Neuronal stem cell (in vitro differentiated cells): Measurements from ENCODE around the gene TPM4.
A peak's percentile ranks its signal among the peaks of the same experiment; 100 is the strongest.

Experiments used
- DNase-seq: peaks from one replicate; pipeline ENCODE4 v3.0.0-alpha.2; 2013; ENCODE audit warnings: low spot score
- H2AFZ ChIP-seq: one replicate; pipeline ENCODE4 v1.6.1; 2013; ENCODE audit warnings: mild to moderate bottlenecking, low read length, inconsistent platforms
- H2AK5ac ChIP-seq: 2 replicates; pipeline ENCODE4 v1.6.1; 2013; ENCODE audit warnings: low read depth, mild to moderate bottlenecking, inconsistent platforms, low read length, moderate library complexity, mixed read lengths
- H2BK120ac ChIP-seq: 2 replicates; pipeline ENCODE4 v1.6.1; 2013; ENCODE audit warnings: low read depth, mild to moderate bottlenecking, inconsistent platforms, low read length, moderate library complexity, mixed read lengths
- H2BK12ac ChIP-seq: one replicate; pipeline ENCODE4 v1.6.1; 2013; ENCODE audit warnings: low read length, inconsistent platforms
- H2BK15ac ChIP-seq: 2 replicates; pipeline ENCODE4 v1.6.1; 2013; ENCODE audit warnings: mild to moderate bottlenecking, low read length, inconsistent platforms, mixed read lengths
- H2BK5ac ChIP-seq: one replicate; pipeline ENCODE4 v1.6.1; 2013; ENCODE audit warnings: inconsistent platforms, mild to moderate bottlenecking, low read length, moderate library complexity
- H3K14ac ChIP-seq: one replicate; pipeline ENCODE4 v1.6.1; 2013; ENCODE audit warnings: low read length, inconsistent platforms
- H3K18ac ChIP-seq: 2 replicates; pipeline ENCODE4 v1.6.1; 2013; ENCODE audit warnings: low read length, inconsistent platforms
- H3K23ac ChIP-seq: 2 replicates; pipeline ENCODE4 v1.6.1; 2013; ENCODE audit warnings: low read depth, mild to moderate bottlenecking, mixed read lengths, low read length, inconsistent platforms; ENCODE audit not compliant: poor library complexity
- H3K27ac ChIP-seq: replicated peaks from 3 replicates; pipeline ENCODE4 v1.5.1; 2013; ENCODE audit warnings: low read length, inconsistent platforms
- H3K27me3 ChIP-seq, 3 experiments: 2 replicates each; pipeline ENCODE4 v1.6.1; 2013; ENCODE audit warnings: low read length in 3 of 3, mild to moderate bottlenecking in 2 of 3, inconsistent platforms in 1 of 3, low read depth in 1 of 3, mixed read lengths in 1 of 3, moderate library complexity in 1 of 3; ENCODE audit not compliant: control insufficient read depth in 3 of 3, insufficient read depth in 3 of 3
- H3K36me3 ChIP-seq, 2 donors: replicated peaks in 1 of 2; 2 replicates each; pipeline ENCODE4 v1.6.1; 2013; ENCODE audit warnings: low read length in 2 of 2; ENCODE audit not compliant: control insufficient read depth in 2 of 2, insufficient read depth in 2 of 2
- H3K4ac ChIP-seq: 2 replicates; pipeline ENCODE4 v1.6.1; 2013; ENCODE audit warnings: inconsistent platforms, mild to moderate bottlenecking, low read length, moderate library complexity
- H3K4me1 ChIP-seq, 2 donors: 1 replicate in 1 of 2; 2 replicates in 1 of 2; pipeline ENCODE4 v1.6.1; 2013; ENCODE audit warnings: low read length in 2 of 2, low read depth in 1 of 2; ENCODE audit not compliant: control insufficient read depth in 2 of 2, insufficient read depth in 1 of 2
- H3K4me2 ChIP-seq: one replicate; pipeline ENCODE4 v1.6.1; 2013; ENCODE audit warnings: mild to moderate bottlenecking, low read length, inconsistent platforms; ENCODE audit not compliant: insufficient read depth, poor library complexity, severe bottlenecking
- H3K4me3 ChIP-seq, 2 donors: 2 replicates each; pipeline ENCODE4 v1.5.1; 2013; ENCODE audit warnings: low read length in 2 of 2, mild to moderate bottlenecking in 2 of 2, inconsistent platforms in 1 of 2, moderate library complexity in 1 of 2
- H3K79me1 ChIP-seq: one replicate; pipeline ENCODE4 v1.6.1; 2013; ENCODE audit warnings: low read depth, mild to moderate bottlenecking, inconsistent platforms, low read length, moderate library complexity
- H3K9ac ChIP-seq: one replicate; pipeline ENCODE4 v1.6.1; 2013; ENCODE audit warnings: mild to moderate bottlenecking, low read depth, low read length, inconsistent platforms; ENCODE audit not compliant: poor library complexity
- H3K9me3 ChIP-seq, 2 donors: replicated peaks in 1 of 2; 2 replicates each; pipeline versions ENCODE3 to v1.6.1; 2013; ENCODE audit warnings: low read length in 2 of 2, mild to moderate bottlenecking in 2 of 2, inconsistent platforms in 1 of 2, low read depth in 1 of 2, mixed read lengths in 1 of 2, moderate library complexity in 1 of 2; ENCODE audit not compliant: control insufficient read depth in 2 of 2, insufficient read depth in 1 of 2
- H4K8ac ChIP-seq: one replicate; pipeline ENCODE4 v1.6.1; 2013; ENCODE audit warnings: low read depth, mild to moderate bottlenecking, inconsistent platforms, low read length, moderate library complexity
- H4K91ac ChIP-seq: one replicate; pipeline ENCODE4 v1.6.1; 2013; ENCODE audit warnings: low read length, low read depth, mild to moderate bottlenecking, inconsistent platforms; ENCODE audit not compliant: poor library complexity
- WGBS, 2 donors: extraction: QIAGEN DNeasy Blood & Tissue Kit; methylation state at CpG; one replicate each; pipeline ENCODE4 v1.1.7; 2013; ENCODE audit warnings: missing lambda C conversion rate in 2 of 2, mixed read lengths in 1 of 2; ENCODE audit not compliant: insufficient read length in 2 of 2, insufficient replicate concordance in 1 of 2; ENCODE audit errors: extremely low coverage in 2 of 2; 5-methylcytosine and 5-hydroxymethylcytosine counted together

TPM4 gene

DNA sequence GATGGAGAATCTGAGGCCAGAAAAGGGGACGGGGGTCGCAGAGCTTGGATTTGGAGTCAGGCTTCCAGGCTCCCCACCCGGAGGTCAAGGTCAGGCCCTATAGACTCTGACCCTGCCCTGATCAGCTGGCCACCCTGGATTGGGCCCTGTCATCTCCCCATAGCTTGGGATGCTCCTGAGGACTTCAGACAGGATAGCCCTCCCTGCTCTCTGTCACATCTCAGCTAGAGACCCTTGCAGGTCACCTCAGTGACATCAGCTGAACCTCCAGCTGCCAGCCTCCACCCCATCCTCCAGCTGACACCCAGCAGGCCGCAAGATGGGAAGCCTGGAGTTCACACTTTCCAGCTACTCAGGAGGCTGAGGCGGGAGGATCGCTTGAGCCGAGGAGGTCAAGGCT is 2.8 kb upstream of the TPM4 start:
- Histone ChIP-seq H2AK5ac (no peak overlapping the region), H3K4me1 (peaks cover 6 to 28% of the 10 kb centered on the region in 2 donors), H3K27me3 (no peaks in the 10 kb centered on the region), H3K27ac (no peak overlapping the region), H3K4ac (no peak overlapping the region), H2BK120ac (no peak overlapping the region), H2AFZ (no peak overlapping the region), H3K4me3 (no peak overlapping the region), H3K79me1 (no peaks in the 10 kb centered on the region), H4K91ac (no peak overlapping the region), H3K9ac (peak overlapping the region; percentile 14), H3K9me3 (no peaks in the 10 kb centered on the region), H2BK15ac (no peak overlapping the region), H3K4me2 (no peak overlapping the region), H4K8ac (no peak overlapping the region), H3K18ac (no peak overlapping the region), H3K23ac (no peak overlapping the region), H3K14ac (no peak overlapping the region), H2BK5ac (no peak overlapping the region), H3K36me3 (peaks cover 0 to 2% of the 10 kb centered on the region in 2 donors), H2BK12ac (no peak overlapping the region)
- no peak for DNase-seq
- WGBS, 2 donors = no CpG with 5 or more reads among the region's 7 CpGs

DNA sequence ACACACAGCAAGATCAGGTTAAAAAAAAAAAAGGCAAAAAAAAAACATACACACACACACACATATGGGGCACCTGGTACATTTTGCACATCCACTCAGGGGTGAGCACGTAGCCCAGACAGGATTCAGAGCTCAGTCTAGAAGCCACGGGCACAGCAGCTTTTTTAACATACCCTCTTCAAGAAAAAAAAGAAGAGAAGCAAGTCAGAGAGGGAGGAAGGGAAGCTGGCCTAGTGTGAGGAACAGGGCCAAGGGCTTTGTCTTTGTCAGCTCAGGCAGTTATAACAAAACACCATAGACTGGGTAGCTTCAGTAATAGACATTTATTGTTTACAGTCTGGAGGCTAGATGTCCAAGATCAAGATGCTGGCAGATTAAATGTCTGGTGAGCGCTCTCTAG is 2.3 kb upstream of the TPM4 start:
- Histone ChIP-seq H3K23ac (no peak overlapping the region), H4K91ac (no peak overlapping the region), H2AFZ (no peak overlapping the region), H2BK12ac (no peak overlapping the region), H3K79me1 (no peaks in the 10 kb centered on the region), H3K9me3 (no peaks in the 10 kb centered on the region), H2BK120ac (no peak overlapping the region), H2BK5ac (no peak overlapping the region), H3K36me3 (peaks cover 0 to 2% of the 10 kb centered on the region in 2 donors), H3K4ac (no peak overlapping the region), H3K18ac (no peak overlapping the region), H3K27ac (no peak overlapping the region), H3K27me3 (no peaks in the 10 kb centered on the region), H4K8ac (no peak overlapping the region), H3K4me1 (peaks cover 7 to 29% of the 10 kb centered on the region in 2 donors), H3K4me3 (no peak overlapping the region), H3K9ac (no peak overlapping the region), H2BK15ac (no peak overlapping the region), H3K4me2 (no peak overlapping the region), H2AK5ac (no peak overlapping the region), H3K14ac (no peak overlapping the region)
- DNase-seq = no peak
- no CpG with 5 or more reads among the region's 3 CpGs for WGBS, 2 donors

DNA sequence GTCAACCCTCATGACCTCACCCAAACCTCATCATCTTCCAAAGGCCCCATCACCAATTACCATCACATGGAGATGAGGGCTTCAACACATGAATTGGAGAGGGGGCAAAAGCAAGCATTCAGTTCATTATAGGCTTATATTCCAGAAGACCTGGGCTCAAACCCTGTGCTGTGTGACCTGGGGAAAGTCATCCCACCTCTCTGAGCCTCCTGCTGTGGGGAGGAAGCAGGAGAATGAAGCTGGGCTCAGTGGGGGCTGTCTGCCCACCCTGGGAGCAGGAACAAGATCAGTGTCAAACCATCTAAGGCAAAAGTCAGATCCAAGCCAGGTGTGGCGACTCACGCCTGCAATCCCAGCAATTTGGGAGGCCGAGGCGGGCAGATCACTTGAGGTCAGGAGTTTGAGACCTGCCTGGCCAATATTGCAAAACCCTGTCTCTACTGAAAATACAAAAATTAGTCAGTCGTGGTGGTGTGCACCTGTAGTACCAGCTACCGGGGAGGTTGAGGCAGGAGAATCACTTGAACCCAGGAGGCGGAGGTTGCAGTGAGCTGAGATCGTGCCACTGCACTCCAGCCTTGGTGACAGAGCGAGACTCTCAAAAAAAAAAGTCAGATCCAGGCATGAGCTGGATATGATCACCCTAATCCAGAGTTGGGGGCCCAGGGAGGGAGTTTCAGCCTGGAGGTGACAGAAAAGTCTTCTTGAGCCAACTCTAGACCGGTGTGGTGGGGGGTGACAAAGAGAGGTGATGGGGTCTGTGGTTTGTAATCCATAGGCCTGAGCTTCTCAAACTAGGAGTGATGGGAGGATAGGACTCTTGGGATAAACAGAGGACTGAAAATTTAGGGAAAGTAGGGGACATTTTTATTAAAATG is 1.6 kb upstream of the TPM4 start:
- Histone ChIP-seq H3K14ac (no peak overlapping the region), H3K27me3 (no peaks in the 10 kb centered on the region), H2BK15ac (no peak overlapping the region), H3K4me2 (no peak overlapping the region), H3K79me1 (no peaks in the 10 kb centered on the region), H3K23ac (no peak overlapping the region), H3K4me1 (peaks cover 10 to 34% of the 10 kb centered on the region in 2 donors), H3K36me3 (peaks cover 0 to 2% of the 10 kb centered on the region in 2 donors), H2BK5ac (no peak overlapping the region), H2BK12ac (no peak overlapping the region), H3K9me3 (no peaks in the 10 kb centered on the region), H2BK120ac (no peak overlapping the region), H2AFZ (no peak overlapping the region), H3K4ac (no peak overlapping the region), H3K4me3 (no peak overlapping the region), H3K27ac (no peak overlapping the region), H3K18ac (no peak overlapping the region), H2AK5ac (no peak overlapping the region), H4K8ac (no peak overlapping the region), H4K91ac (no peak overlapping the region), H3K9ac (no peak overlapping the region)
- WGBS, 2 donors = no CpG with 5 or more reads among the region's 10 CpGs
- no peak for DNase-seq

DNA sequence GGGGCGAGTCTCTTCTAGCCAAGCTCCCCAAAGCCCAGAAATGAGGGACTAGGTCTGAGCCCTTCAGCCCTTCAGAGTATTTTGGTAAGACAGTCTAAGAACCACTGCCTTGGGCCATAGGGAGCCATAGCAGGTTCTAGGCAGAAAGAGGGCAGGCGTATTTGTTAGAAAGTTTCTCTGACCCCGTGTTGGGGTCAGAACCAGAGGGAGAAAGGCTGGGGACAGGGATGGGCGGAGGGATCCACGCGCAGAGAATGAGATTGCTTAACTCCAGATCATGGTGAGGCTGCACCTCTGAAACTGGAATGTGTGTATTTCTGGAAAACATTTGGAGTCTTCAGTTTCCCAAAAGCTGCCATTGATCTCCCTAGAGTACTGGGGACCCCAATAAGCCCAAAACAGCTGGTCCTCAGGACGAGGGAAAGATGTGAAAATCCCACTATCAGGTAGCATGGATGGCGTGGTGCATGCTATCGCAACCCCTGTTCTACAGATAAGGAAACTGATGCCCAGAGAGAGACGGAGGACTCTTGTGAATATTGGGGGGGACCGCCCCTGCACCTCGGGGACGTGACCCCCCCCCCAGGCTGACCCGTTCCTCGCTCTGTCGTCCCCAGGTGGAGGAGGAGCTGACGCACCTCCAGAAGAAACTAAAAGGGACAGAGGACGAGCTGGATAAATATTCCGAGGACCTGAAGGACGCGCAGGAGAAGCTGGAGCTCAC is 703 bp upstream of the TPM4 start:
- peak overlapping the region; percentile 75 for H3K27ac ChIP-seq
- peaks cover 0 to 10% of the 10 kb centered on the region in 2 donors for H3K36me3 ChIP-seq
- H2AFZ ChIP-seq = peak overlapping the region; percentile 89
- no peaks in the 10 kb centered on the region for H3K9me3 ChIP-seq
- peaks cover 3% of the 10 kb centered on the region for H3K79me1 ChIP-seq
- DNase-seq = no peak
- H3K9ac ChIP-seq = no peak overlapping the region
- no peak overlapping the region for H4K91ac ChIP-seq
- peak overlapping the region; percentile 5 for H3K23ac ChIP-seq
- H3K18ac ChIP-seq = peak overlapping the region; percentile 93
- H2AK5ac ChIP-seq = no peak overlapping the region
- no peaks in the 10 kb centered on the region for H3K27me3 ChIP-seq
- peak overlapping the region; percentile 81 to 95 for H3K4me3 ChIP-seq
- H2BK15ac ChIP-seq = no peak overlapping the region
- H4K8ac ChIP-seq = no peak overlapping the region
- peak overlapping the region; percentile 43 for H3K4me2 ChIP-seq
- H3K14ac ChIP-seq = peak overlapping the region; percentile 25
- no peak overlapping the region for H2BK5ac ChIP-seq
- H3K4me1 ChIP-seq = peaks cover 10 to 34% of the 10 kb centered on the region in 2 donors
- peak overlapping the region; percentile 83 for H2BK120ac ChIP-seq
- no CpG with 5 or more reads among the region's 21 CpGs for WGBS, 2 donors
- H3K4ac ChIP-seq = no peak overlapping the region
- H2BK12ac ChIP-seq = no peak overlapping the region
